Measurements from ENCODE around the gene EIF3D.
"Not testable (repeated sequence)": the region's sequence is repeated elsewhere in the genome, so short reads cannot be mapped to it uniquely, and the experiment has no call there.

Gene EIF3D

GRCh38 chr22:36548606-36549005 is 19.6 kb upstream of the EIF3D start:
- no peak for DNase-seq

GRCh38 chr22:36546932-36547331 is 18.0 kb upstream of the EIF3D start:
- DNase-seq = no peak

- DNase-seq = peak; percentile 60
These were observed 17.3 kb upstream of the EIF3D start for GRCh38 chr22:36546092-36546804.

- DNase-seq = no peak
These were observed 15.2 kb upstream of the EIF3D start for GRCh38 chr22:36544107-36544620.

GRCh38 chr22:36541831-36542411 is 13.0 kb upstream of the EIF3D start:
- peak; percentile 61 for DNase-seq

GRCh38 chr22:36540867-36541642 is 12.1 kb upstream of the EIF3D start:
- no peak for DNase-seq

- DNase-seq = no peak
These were observed 9.6 kb upstream of the EIF3D start for GRCh38 chr22:36538529-36538928.

GRCh38 chr22:36536717-36537116 is 7.8 kb upstream of the EIF3D start:
- no peak for DNase-seq

- DNase-seq = not testable (repeated sequence)
These were observed 4.4 kb upstream of the EIF3D start for GRCh38 chr22:36533320-36533719.

GRCh38 chr22:36532466-36532865 is 3.5 kb upstream of the EIF3D start:
- DNase-seq = no peak

GRCh38 chr22:36528341-36528740 is 625 bp downstream of the EIF3D start:
- peak; percentile 40 for DNase-seq

- DNase-seq = no peak
These were observed 6.3 kb downstream of the EIF3D start for GRCh38 chr22:36522662-36523061.

GRCh38 chr22:36520423-36520822 is 8.5 kb downstream of the EIF3D start:
- DNase-seq = no peak

- not testable (repeated sequence) for DNase-seq
These were observed 9.1 kb downstream of the EIF3D start for GRCh38 chr22:36519906-36520305.

- no peak for DNase-seq
These were observed 14.2 kb downstream of the EIF3D start for GRCh38 chr22:36514766-36515165.

GRCh38 chr22:36512991-36513390 is 16.0 kb downstream of the EIF3D start:
- no peak for DNase-seq

GRCh38 chr22:36512333-36512732 is 16.6 kb downstream of the EIF3D start:
- no peak for DNase-seq

- peak; percentile 49 for DNase-seq
These were observed 17.7 kb downstream of the EIF3D start for GRCh38 chr22:36510966-36511881.

- no peak for DNase-seq
These were observed 18.6 kb downstream of the EIF3D start for GRCh38 chr22:36510384-36510783.

- DNase-seq = no peak
These were observed 21.4 kb downstream of the EIF3D start for GRCh38 chr22:36507518-36508010.

- DNase-seq = peak; percentile 91
These were observed 22.1 kb downstream of the EIF3D start, which contains the start of gene FOXRED2 for GRCh38 chr22:36506637-36507517. FOXRED2 (minus strand) TSS chr22:36507040; CDS start chr22:36506422, 618 bp downstream.
